HepG2 (cell line): Measurements from ENCODE around the gene OR2B2. TPM values are rescaled to one million over a fixed set of nuclear protein-coding genes. Genes with fewer than 3 reads are reported as not detected.

Source experiments
- HIVEP1 ChIP-seq: sonication (generic); formaldehyde crosslinking; IDR thresholded peaks from 2 replicates; pipeline ENCODE4 v1.4.0; 2020; ENCODE audit warnings: mild to moderate bottlenecking, missing genetic modification reagents
- IRX3 ChIP-seq: sonication (generic); formaldehyde crosslinking; IDR thresholded peaks from 2 replicates; pipeline ENCODE4 v1.8.1; 2023; ENCODE audit warnings: mild to moderate bottlenecking, low read depth, missing genetic modification reagents, borderline replicate concordance
- MBD4 ChIP-seq: IDR thresholded peaks from 2 replicates; pipeline ENCODE4 v1.6.1; 2012; ENCODE audit warnings: low read length, inconsistent platforms, borderline replicate concordance
- MZF1 ChIP-seq: sonication (generic); formaldehyde crosslinking; IDR thresholded peaks from 2 replicates; pipeline ENCODE4 v1.8.1; 2023; ENCODE audit warnings: mild to moderate bottlenecking, missing genetic modification reagents, borderline replicate concordance
- NFKB2 ChIP-seq: sonication (generic); formaldehyde crosslinking; IDR thresholded peaks from 2 replicates; pipeline ENCODE4 v1.4.0; 2020; ENCODE audit warnings: missing genetic modification reagents, borderline replicate concordance
- TBX2 ChIP-seq: sonication (generic); formaldehyde crosslinking; IDR thresholded peaks from 2 replicates; pipeline ENCODE4 v1.5.0; 2020; ENCODE audit warnings: missing genetic modification reagents, mild to moderate bottlenecking, borderline replicate concordance
- ZEB1 ChIP-seq: IDR thresholded peaks from 2 replicates; pipeline ENCODE4 v1.6.1; 2012; ENCODE audit warnings: mild to moderate bottlenecking, low read depth, inconsistent platforms; ENCODE audit not compliant: insufficient replicate concordance
- ZNF256 ChIP-seq: sonication (generic); formaldehyde crosslinking; conservative IDR thresholded peaks from 2 replicates; pipeline ENCODE4 v1.4.0; 2020; ENCODE audit warnings: missing genetic modification reagents
- ZNF329 ChIP-seq: sonication (generic); formaldehyde crosslinking; IDR thresholded peaks from 2 replicates; pipeline ENCODE4 v1.9.0; 2021; ENCODE audit warnings: low read depth, mild to moderate bottlenecking, missing genetic modification reagents
- ZNF616 ChIP-seq: sonication (generic); formaldehyde crosslinking; IDR thresholded peaks from 2 replicates; pipeline ENCODE4 v1.5.0; 2020; ENCODE audit warnings: low read depth, mild to moderate bottlenecking, missing genetic modification reagents
- ZNF788 ChIP-seq: sonication (generic); formaldehyde crosslinking; IDR thresholded peaks from 2 replicates; pipeline ENCODE4 v1.5.0; 2020; ENCODE audit warnings: mild to moderate bottlenecking, missing genetic modification reagents, borderline replicate concordance
- polyA plus RNA-seq, 8 experiments: library from polyadenylated mRNA; depleted of rRNA in 3 of 8; stranded (reverse) in 7 of 8; unstranded in 1 of 8; fragments of >200 nt; fragmentation: Illumina TruSeq in 4 of 8; extraction: Trizol in 4 of 8; gene quantifications; 2 replicates each; pipeline versions ENCODE4 v1.2.1 to v1.2.3, GENCODE V29; 2011 to 2016; ENCODE audit warnings: low read depth in 4 of 8, missing spikeins in 1 of 8, mixed read lengths in 1 of 8; ENCODE audit not compliant: insufficient read depth in 1 of 8
- total RNA-seq, 5 experiments: library from RNA; depleted of rRNA; stranded (reverse); fragments of >200 nt; fragmentation: Illumina TruSeq; extraction: Trizol; gene quantifications; 2 replicates each; pipeline ENCODE4 v1.2.3, GENCODE V29; 2016; ENCODE audit warnings: low read depth in 1 of 5
- TF ChIP-seq, protein P1 (sequence below): sonication (generic); formaldehyde crosslinking; IDR thresholded peaks from 2 replicates; pipeline ENCODE4 v1.5.1; 2020; ENCODE audit warnings: missing genetic modification reagents, mild to moderate bottlenecking, borderline replicate concordance
- TF ChIP-seq, protein P2 (sequence below): sonication (generic); formaldehyde crosslinking; IDR thresholded peaks from 2 replicates; pipeline ENCODE4 v1.8.0; 2022; ENCODE audit warnings: missing genetic modification reagents, mild to moderate bottlenecking, borderline replicate concordance
- TF ChIP-seq, protein P3 (sequence below): sonication (generic); formaldehyde crosslinking; IDR thresholded peaks from 2 replicates; pipeline ENCODE4 v1.5.0; 2020; ENCODE audit warnings: mild to moderate bottlenecking, missing genetic modification reagents, borderline replicate concordance
- TF ChIP-seq, protein P4 (sequence below): IDR thresholded peaks from 2 replicates; pipeline ENCODE4 v1.6.1; 2016; ENCODE audit warnings: low read depth, control low read depth
- TF ChIP-seq, protein P5 (sequence below): sonication (generic); formaldehyde crosslinking; IDR thresholded peaks from 2 replicates; pipeline ENCODE4 v1.9.0; 2021; ENCODE audit warnings: missing genetic modification reagents, borderline replicate concordance

Gene OR2B2
- total and polyA plus RNA-seq, 2 of the 13 experiments (the other 11 are each of a cell fraction or from before 2014, with no cell fraction given), result not detected

DNA sequence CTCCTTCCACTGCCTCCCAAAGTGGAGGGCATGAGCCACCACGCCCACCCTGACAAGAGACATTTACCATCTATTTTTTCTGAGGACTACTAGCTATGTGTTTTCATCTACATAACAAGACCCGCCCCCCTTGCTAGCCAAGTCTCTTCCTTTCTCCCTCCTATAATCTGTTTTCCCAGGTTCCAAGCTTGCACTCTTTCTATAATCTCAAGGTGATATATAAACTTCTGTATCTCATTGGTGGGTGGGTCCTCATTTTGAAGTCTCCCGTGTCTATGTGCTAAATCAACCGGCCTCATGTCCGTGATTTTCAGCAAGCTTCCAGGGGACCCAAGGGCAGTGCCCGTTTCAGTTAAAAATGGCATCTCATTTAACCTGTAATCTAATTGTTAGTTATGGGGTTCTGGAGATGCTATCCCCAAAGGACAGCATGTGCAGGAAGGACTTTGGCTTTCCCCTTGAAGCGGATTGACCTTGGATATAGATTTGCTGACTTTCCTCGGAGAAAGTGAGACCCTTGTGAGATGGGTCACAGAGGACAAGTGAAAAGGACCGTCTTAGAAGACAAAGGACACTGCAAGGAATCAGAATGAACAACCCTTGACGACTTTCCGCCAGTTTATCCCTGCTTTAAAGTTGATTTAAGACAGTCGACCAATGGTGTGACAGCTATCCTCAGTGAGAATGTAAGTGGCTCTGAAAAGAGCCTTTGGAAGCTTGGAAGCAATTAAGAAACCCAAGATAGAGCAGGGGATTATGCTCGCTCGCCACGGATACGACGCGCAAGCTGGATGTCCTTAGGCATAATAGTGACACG lies 22.4 kb downstream of the OR2B2 start (continued):
- TF ChIP-seq ZEB1 (no peak), NFKB2 (no peak), ZNF788 (CRISPR knock-in tag) (peak; percentile 59; the same call in 1 of the 2 replicates), ZNF616 (CRISPR knock-in tag) (no peak), MBD4 (no peak), IRX3 (CRISPR knock-in tag) (no peak), HIVEP1 (CRISPR knock-in tag) (no peak), ZNF256 (CRISPR knock-in tag) (no peak), ZNF329 (CRISPR knock-in tag) (no peak), MZF1 (CRISPR knock-in tag) (no peak), TBX2 (0 out of 2 replicates have a peak, but pooled peaks have one; percentile 49)
- TF ChIP-seq, protein P1, sequence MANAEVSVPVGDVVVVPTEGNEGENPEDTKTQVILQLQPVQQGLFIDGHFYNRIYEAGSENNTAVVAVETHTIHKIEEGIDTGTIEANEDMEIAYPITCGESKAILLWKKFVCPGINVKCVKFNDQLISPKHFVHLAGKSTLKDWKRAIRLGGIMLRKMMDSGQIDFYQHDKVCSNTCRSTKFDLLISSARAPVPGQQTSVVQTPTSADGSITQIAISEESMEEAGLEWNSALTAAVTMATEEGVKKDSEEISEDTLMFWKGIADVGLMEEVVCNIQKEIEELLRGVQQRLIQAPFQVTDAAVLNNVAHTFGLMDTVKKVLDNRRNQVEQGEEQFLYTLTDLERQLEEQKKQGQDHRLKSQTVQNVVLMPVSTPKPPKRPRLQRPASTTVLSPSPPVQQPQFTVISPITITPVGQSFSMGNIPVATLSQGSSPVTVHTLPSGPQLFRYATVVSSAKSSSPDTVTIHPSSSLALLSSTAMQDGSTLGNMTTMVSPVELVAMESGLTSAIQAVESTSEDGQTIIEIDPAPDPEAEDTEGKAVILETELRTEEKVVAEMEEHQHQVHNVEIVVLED, result no peak
- TF ChIP-seq, protein P2, sequence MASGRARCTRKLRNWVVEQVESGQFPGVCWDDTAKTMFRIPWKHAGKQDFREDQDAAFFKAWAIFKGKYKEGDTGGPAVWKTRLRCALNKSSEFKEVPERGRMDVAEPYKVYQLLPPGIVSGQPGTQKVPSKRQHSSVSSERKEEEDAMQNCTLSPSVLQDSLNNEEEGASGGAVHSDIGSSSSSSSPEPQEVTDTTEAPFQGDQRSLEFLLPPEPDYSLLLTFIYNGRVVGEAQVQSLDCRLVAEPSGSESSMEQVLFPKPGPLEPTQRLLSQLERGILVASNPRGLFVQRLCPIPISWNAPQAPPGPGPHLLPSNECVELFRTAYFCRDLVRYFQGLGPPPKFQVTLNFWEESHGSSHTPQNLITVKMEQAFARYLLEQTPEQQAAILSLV (CRISPR knock-in tag), result no peak
- TF ChIP-seq, protein P3, sequence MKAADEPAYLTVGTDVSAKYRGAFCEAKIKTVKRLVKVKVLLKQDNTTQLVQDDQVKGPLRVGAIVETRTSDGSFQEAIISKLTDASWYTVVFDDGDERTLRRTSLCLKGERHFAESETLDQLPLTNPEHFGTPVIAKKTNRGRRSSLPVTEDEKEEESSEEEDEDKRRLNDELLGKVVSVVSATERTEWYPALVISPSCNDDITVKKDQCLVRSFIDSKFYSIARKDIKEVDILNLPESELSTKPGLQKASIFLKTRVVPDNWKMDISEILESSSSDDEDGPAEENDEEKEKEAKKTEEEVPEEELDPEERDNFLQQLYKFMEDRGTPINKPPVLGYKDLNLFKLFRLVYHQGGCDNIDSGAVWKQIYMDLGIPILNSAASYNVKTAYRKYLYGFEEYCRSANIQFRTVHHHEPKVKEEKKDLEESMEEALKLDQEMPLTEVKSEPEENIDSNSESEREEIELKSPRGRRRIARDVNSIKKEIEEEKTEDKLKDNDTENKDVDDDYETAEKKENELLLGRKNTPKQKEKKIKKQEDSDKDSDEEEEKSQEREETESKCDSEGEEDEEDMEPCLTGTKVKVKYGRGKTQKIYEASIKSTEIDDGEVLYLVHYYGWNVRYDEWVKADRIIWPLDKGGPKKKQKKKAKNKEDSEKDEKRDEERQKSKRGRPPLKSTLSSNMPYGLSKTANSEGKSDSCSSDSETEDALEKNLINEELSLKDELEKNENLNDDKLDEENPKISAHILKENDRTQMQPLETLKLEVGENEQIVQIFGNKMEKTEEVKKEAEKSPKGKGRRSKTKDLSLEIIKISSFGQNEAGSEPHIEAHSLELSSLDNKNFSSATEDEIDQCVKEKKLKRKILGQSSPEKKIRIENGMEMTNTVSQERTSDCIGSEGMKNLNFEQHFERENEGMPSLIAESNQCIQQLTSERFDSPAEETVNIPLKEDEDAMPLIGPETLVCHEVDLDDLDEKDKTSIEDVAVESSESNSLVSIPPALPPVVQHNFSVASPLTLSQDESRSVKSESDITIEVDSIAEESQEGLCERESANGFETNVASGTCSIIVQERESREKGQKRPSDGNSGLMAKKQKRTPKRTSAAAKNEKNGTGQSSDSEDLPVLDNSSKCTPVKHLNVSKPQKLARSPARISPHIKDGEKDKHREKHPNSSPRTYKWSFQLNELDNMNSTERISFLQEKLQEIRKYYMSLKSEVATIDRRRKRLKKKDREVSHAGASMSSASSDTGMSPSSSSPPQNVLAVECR (CRISPR knock-in tag), result peak; percentile 10; the same call in 1 of the 2 replicates
- TF ChIP-seq, protein P4, sequence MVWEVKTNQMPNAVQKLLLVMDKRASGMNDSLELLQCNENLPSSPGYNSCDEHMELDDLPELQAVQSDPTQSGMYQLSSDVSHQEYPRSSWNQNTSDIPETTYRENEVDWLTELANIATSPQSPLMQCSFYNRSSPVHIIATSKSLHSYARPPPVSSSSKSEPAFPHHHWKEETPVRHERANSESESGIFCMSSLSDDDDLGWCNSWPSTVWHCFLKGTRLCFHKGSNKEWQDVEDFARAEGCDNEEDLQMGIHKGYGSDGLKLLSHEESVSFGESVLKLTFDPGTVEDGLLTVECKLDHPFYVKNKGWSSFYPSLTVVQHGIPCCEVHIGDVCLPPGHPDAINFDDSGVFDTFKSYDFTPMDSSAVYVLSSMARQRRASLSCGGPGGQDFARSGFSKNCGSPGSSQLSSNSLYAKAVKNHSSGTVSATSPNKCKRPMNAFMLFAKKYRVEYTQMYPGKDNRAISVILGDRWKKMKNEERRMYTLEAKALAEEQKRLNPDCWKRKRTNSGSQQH, result 0 out of 2 replicates have a peak, but pooled peaks have one; percentile 3
- TF ChIP-seq, protein P5, sequence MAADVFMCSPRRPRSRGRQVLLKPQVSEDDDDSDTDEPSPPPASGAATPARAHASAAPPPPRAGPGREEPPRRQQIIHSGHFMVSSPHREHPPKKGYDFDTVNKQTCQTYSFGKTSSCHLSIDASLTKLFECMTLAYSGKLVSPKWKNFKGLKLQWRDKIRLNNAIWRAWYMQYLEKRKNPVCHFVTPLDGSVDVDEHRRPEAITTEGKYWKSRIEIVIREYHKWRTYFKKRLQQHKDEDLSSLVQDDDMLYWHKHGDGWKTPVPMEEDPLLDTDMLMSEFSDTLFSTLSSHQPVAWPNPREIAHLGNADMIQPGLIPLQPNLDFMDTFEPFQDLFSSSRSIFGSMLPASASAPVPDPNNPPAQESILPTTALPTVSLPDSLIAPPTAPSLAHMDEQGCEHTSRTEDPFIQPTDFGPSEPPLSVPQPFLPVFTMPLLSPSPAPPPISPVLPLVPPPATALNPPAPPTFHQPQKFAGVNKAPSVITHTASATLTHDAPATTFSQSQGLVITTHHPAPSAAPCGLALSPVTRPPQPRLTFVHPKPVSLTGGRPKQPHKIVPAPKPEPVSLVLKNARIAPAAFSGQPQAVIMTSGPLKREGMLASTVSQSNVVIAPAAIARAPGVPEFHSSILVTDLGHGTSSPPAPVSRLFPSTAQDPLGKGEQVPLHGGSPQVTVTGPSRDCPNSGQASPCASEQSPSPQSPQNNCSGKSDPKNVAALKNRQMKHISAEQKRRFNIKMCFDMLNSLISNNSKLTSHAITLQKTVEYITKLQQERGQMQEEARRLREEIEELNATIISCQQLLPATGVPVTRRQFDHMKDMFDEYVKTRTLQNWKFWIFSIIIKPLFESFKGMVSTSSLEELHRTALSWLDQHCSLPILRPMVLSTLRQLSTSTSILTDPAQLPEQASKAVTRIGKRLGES (CRISPR knock-in tag), result no peak
